Neuronal stem cell (in vitro differentiated cells): ENCODE data around the gene CD34.
"Not testable (repeated sequence)": the region's sequence is repeated elsewhere in the genome, so short reads cannot be mapped to it uniquely, and the experiment has no call there.

Experiments used
- DNase-seq: peaks from one replicate; pipeline ENCODE4 v3.0.0-alpha.2; 2013; ENCODE audit warnings: low spot score
- H2AFZ ChIP-seq: one replicate; pipeline ENCODE4 v1.6.1; 2013; ENCODE audit warnings: mild to moderate bottlenecking, low read length, inconsistent platforms
- H2AK5ac ChIP-seq: 2 replicates; pipeline ENCODE4 v1.6.1; 2013; ENCODE audit warnings: low read depth, mild to moderate bottlenecking, inconsistent platforms, low read length, moderate library complexity, mixed read lengths
- H2BK120ac ChIP-seq: 2 replicates; pipeline ENCODE4 v1.6.1; 2013; ENCODE audit warnings: low read depth, mild to moderate bottlenecking, inconsistent platforms, low read length, moderate library complexity, mixed read lengths
- H2BK12ac ChIP-seq: one replicate; pipeline ENCODE4 v1.6.1; 2013; ENCODE audit warnings: low read length, inconsistent platforms
- H2BK15ac ChIP-seq: 2 replicates; pipeline ENCODE4 v1.6.1; 2013; ENCODE audit warnings: mild to moderate bottlenecking, low read length, inconsistent platforms, mixed read lengths
- H2BK5ac ChIP-seq: one replicate; pipeline ENCODE4 v1.6.1; 2013; ENCODE audit warnings: inconsistent platforms, mild to moderate bottlenecking, low read length, moderate library complexity
- H3K14ac ChIP-seq: one replicate; pipeline ENCODE4 v1.6.1; 2013; ENCODE audit warnings: low read length, inconsistent platforms
- H3K18ac ChIP-seq: 2 replicates; pipeline ENCODE4 v1.6.1; 2013; ENCODE audit warnings: low read length, inconsistent platforms
- H3K23ac ChIP-seq: 2 replicates; pipeline ENCODE4 v1.6.1; 2013; ENCODE audit warnings: low read depth, mild to moderate bottlenecking, mixed read lengths, low read length, inconsistent platforms; ENCODE audit not compliant: poor library complexity
- H3K27ac ChIP-seq: replicated peaks from 3 replicates; pipeline ENCODE4 v1.5.1; 2013; ENCODE audit warnings: low read length, inconsistent platforms
- H3K27me3 ChIP-seq, 3 experiments: 2 replicates each; pipeline ENCODE4 v1.6.1; 2013; ENCODE audit warnings: low read length in 3 of 3, mild to moderate bottlenecking in 2 of 3, inconsistent platforms in 1 of 3, low read depth in 1 of 3, mixed read lengths in 1 of 3, moderate library complexity in 1 of 3; ENCODE audit not compliant: control insufficient read depth in 3 of 3, insufficient read depth in 3 of 3
- H3K36me3 ChIP-seq, 2 donors: replicated peaks in 1 of 2; 2 replicates each; pipeline ENCODE4 v1.6.1; 2013; ENCODE audit warnings: low read length in 2 of 2; ENCODE audit not compliant: control insufficient read depth in 2 of 2, insufficient read depth in 2 of 2
- H3K4ac ChIP-seq: 2 replicates; pipeline ENCODE4 v1.6.1; 2013; ENCODE audit warnings: inconsistent platforms, mild to moderate bottlenecking, low read length, moderate library complexity
- H3K4me1 ChIP-seq, 2 donors: 1 replicate in 1 of 2; 2 replicates in 1 of 2; pipeline ENCODE4 v1.6.1; 2013; ENCODE audit warnings: low read length in 2 of 2, low read depth in 1 of 2; ENCODE audit not compliant: control insufficient read depth in 2 of 2, insufficient read depth in 1 of 2
- H3K4me2 ChIP-seq: one replicate; pipeline ENCODE4 v1.6.1; 2013; ENCODE audit warnings: mild to moderate bottlenecking, low read length, inconsistent platforms; ENCODE audit not compliant: insufficient read depth, poor library complexity, severe bottlenecking
- H3K4me3 ChIP-seq, 2 donors: 2 replicates each; pipeline ENCODE4 v1.5.1; 2013; ENCODE audit warnings: low read length in 2 of 2, mild to moderate bottlenecking in 2 of 2, inconsistent platforms in 1 of 2, moderate library complexity in 1 of 2
- H3K79me1 ChIP-seq: one replicate; pipeline ENCODE4 v1.6.1; 2013; ENCODE audit warnings: low read depth, mild to moderate bottlenecking, inconsistent platforms, low read length, moderate library complexity
- H3K9ac ChIP-seq: one replicate; pipeline ENCODE4 v1.6.1; 2013; ENCODE audit warnings: mild to moderate bottlenecking, low read depth, low read length, inconsistent platforms; ENCODE audit not compliant: poor library complexity
- H3K9me3 ChIP-seq, 2 donors: replicated peaks in 1 of 2; 2 replicates each; pipeline versions ENCODE3 to v1.6.1; 2013; ENCODE audit warnings: low read length in 2 of 2, mild to moderate bottlenecking in 2 of 2, inconsistent platforms in 1 of 2, low read depth in 1 of 2, mixed read lengths in 1 of 2, moderate library complexity in 1 of 2; ENCODE audit not compliant: control insufficient read depth in 2 of 2, insufficient read depth in 1 of 2
- H4K8ac ChIP-seq: one replicate; pipeline ENCODE4 v1.6.1; 2013; ENCODE audit warnings: low read depth, mild to moderate bottlenecking, inconsistent platforms, low read length, moderate library complexity
- H4K91ac ChIP-seq: one replicate; pipeline ENCODE4 v1.6.1; 2013; ENCODE audit warnings: low read length, low read depth, mild to moderate bottlenecking, inconsistent platforms; ENCODE audit not compliant: poor library complexity
- WGBS, 2 donors: extraction: QIAGEN DNeasy Blood & Tissue Kit; methylation state at CpG; one replicate each; pipeline ENCODE4 v1.1.7; 2013; ENCODE audit warnings: missing lambda C conversion rate in 2 of 2, mixed read lengths in 1 of 2; ENCODE audit not compliant: insufficient read length in 2 of 2, insufficient replicate concordance in 1 of 2; ENCODE audit errors: extremely low coverage in 2 of 2; 5-methylcytosine and 5-hydroxymethylcytosine counted together

Gene CD34

GRCh38 chr1:207946756-207947155 is 35.8 kb upstream of the CD34 start:
- Histone ChIP-seq H3K27ac (no peak overlapping the region), H3K36me3 (no peaks in the 10 kb centered on the region), H2BK120ac (no peak overlapping the region), H3K23ac (no peak overlapping the region), H3K9me3 (no peaks in the 10 kb centered on the region), H4K8ac (no peak overlapping the region), H2BK12ac (no peak overlapping the region), H2AK5ac (no peak overlapping the region), H3K4me3 (no peak overlapping the region), H3K4ac (no peak overlapping the region), H3K9ac (no peak overlapping the region), H2BK5ac (no peak overlapping the region), H3K4me1 (no peaks in the 10 kb centered on the region), H4K91ac (no peak overlapping the region), H3K79me1 (no peaks in the 10 kb centered on the region), H3K18ac (no peak overlapping the region), H2BK15ac (no peak overlapping the region), H2AFZ (no peak overlapping the region), H3K14ac (no peak overlapping the region), H3K27me3 (peaks cover 0 to 5% (median 0%) of the 10 kb centered on the region in 3 experiments), H3K4me2 (no peak overlapping the region)
- no CpG with 5 or more reads among the region's 1 CpG for WGBS, 2 donors
- DNase-seq, result no peak

DNA sequence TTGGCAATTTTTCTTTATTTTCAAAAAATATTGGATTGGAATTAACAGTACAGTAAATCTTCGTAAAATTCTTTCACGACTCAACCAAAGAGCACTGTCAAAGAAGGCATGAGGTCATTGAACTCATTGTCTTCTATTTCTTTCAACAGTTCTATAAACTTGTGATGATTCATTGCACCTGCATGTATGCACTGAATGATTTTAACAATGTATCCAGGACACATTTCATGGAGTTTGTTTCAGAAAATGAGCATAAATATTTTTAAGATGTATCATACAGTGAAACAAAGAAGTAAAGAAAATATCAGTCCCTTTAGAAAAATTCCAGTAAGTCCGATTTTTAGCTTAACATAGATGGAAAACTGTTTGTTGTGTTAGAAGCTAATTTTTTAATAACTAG is 33.6 kb upstream of the CD34 start:
- Histone ChIP-seq H3K36me3 (no peaks in the 10 kb centered on the region), H2BK5ac (no peak overlapping the region), H2AK5ac (no peak overlapping the region), H3K18ac (no peak overlapping the region), H3K9me3 (no peaks in the 10 kb centered on the region), H2BK15ac (no peak overlapping the region), H2BK120ac (no peak overlapping the region), H3K79me1 (no peaks in the 10 kb centered on the region), H3K4ac (no peak overlapping the region), H3K27me3 (peaks cover 0 to 2% (median 0%) of the 10 kb centered on the region in 3 experiments), H3K27ac (no peak overlapping the region), H2AFZ (no peak overlapping the region), H4K91ac (no peak overlapping the region), H3K14ac (no peak overlapping the region), H3K4me3 (no peak overlapping the region), H2BK12ac (no peak overlapping the region), H3K4me2 (no peak overlapping the region), H3K4me1 (no peaks in the 10 kb centered on the region), H4K8ac (no peak overlapping the region), H3K9ac (no peak overlapping the region), H3K23ac (no peak overlapping the region)
- WGBS, 2 donors, result no CpG with 5 or more reads among the region's 3 CpGs
- no peak for DNase-seq

- H2AK5ac ChIP-seq, H3K14ac ChIP-seq, H3K9me3 ChIP-seq, H3K27ac ChIP-seq, H3K36me3 ChIP-seq, H3K27me3 ChIP-seq, H3K79me1 ChIP-seq, H4K8ac ChIP-seq, H3K4me1 ChIP-seq, H3K9ac ChIP-seq, H3K18ac ChIP-seq, H3K4me3 ChIP-seq, H2BK120ac ChIP-seq, H2BK15ac ChIP-seq, H3K4ac ChIP-seq, H3K4me2 ChIP-seq, H3K23ac ChIP-seq, H2BK12ac ChIP-seq, H2AFZ ChIP-seq, H4K91ac ChIP-seq, H2BK5ac ChIP-seq, DNase-seq: not testable (repeated sequence)
- WGBS, 2 donors, result no CpG with 5 or more reads among the region's 14 CpGs
Observed at GRCh38 chr1:207942337-207942741, 31.4 kb upstream of the CD34 start.

DNA sequence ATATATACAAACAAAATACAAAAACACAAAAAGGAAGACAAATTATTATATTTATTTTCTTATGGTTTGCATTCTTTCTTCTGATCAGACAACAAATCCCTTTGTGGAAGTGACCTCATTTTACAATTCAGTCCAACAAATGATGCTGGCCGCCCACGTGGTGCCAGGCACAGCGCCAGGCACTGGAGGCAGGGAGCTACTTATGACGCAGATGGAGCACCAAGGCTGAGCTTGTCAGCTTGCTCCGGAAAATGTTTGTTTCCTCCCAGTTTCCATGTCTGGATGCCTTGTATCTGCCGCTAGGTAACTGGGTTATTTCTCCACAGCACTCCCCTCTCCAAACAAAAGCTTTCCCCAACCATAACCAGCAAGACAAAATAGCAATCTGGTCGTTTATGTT is 30.7 kb upstream of the CD34 start:
- H3K4me3 ChIP-seq, result no peak overlapping the region
- H3K18ac ChIP-seq, result peak overlapping the region; percentile 59
- no peak overlapping the region for H4K8ac ChIP-seq
- H3K4me2 ChIP-seq, result no peak overlapping the region
- no CpG with 5 or more reads among the region's 7 CpGs for WGBS, 2 donors
- no peaks in the 10 kb centered on the region for H3K9me3 ChIP-seq
- no peaks in the 10 kb centered on the region for H3K4me1 ChIP-seq
- H4K91ac ChIP-seq, result no peak overlapping the region
- no peak overlapping the region for H2AFZ ChIP-seq
- no peaks in the 10 kb centered on the region for H3K27me3 ChIP-seq
- no peak overlapping the region for H2BK15ac ChIP-seq
- no peaks in the 10 kb centered on the region for H3K36me3 ChIP-seq
- no peak overlapping the region for H3K9ac ChIP-seq
- no peak overlapping the region for H2BK12ac ChIP-seq
- no peaks in the 10 kb centered on the region for H3K79me1 ChIP-seq
- no peak overlapping the region for H3K4ac ChIP-seq
- H3K14ac ChIP-seq, result no peak overlapping the region
- no peak overlapping the region for H2BK120ac ChIP-seq
- no peak overlapping the region for H3K23ac ChIP-seq
- no peak overlapping the region for H2AK5ac ChIP-seq
- no peak overlapping the region for H3K27ac ChIP-seq
- DNase-seq, result no peak
- no peak overlapping the region for H2BK5ac ChIP-seq
